OCI-LY3 (cell line): ENCODE measurements around the gene RBM6.

ENCODE experiments used
- EZH2phosphoT487 ChIP-seq: fragments of 200-600 bp; shearing (Covaris generic); IDR thresholded peaks from 2 replicates; pipeline ENCODE4 v1.6.1; 2018; ENCODE audit warnings: antibody characterized with exemption, mixed run types, low read depth
- TF ChIP-seq, protein P1 (sequence below): fragments of 200-600, 300-600 bp; sonication (generic); IDR thresholded peaks from 2 replicates; pipeline ENCODE4 v1.5.1; 2014; ENCODE audit warnings: antibody characterized with exemption, low read length, low read depth

- TF ChIP-seq, protein P1, sequence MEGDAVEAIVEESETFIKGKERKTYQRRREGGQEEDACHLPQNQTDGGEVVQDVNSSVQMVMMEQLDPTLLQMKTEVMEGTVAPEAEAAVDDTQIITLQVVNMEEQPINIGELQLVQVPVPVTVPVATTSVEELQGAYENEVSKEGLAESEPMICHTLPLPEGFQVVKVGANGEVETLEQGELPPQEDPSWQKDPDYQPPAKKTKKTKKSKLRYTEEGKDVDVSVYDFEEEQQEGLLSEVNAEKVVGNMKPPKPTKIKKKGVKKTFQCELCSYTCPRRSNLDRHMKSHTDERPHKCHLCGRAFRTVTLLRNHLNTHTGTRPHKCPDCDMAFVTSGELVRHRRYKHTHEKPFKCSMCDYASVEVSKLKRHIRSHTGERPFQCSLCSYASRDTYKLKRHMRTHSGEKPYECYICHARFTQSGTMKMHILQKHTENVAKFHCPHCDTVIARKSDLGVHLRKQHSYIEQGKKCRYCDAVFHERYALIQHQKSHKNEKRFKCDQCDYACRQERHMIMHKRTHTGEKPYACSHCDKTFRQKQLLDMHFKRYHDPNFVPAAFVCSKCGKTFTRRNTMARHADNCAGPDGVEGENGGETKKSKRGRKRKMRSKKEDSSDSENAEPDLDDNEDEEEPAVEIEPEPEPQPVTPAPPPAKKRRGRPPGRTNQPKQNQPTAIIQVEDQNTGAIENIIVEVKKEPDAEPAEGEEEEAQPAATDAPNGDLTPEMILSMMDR = no peak
- TF ChIP-seq EZH2phosphoT487 = no peak
These were observed 71.0 kb downstream of the RBM6 start for GRCh38 chr3:50010959-50011358.
